DMS53 treated with DMSO at 0.1 percent for 48 hours (cell line): ENCODE results near the gene NPM1.
"Not testable (repeated sequence)": the region's sequence is repeated elsewhere in the genome, so short reads cannot be mapped to it uniquely, and the experiment has no call there.

Experiments used
- DNase-seq: peaks from one replicate; lab custom pipeline; 2025; ENCODE audit not compliant: unreplicated experiment; lab: John Stamatoyannopoulos, UW

NPM1 gene

GRCh38 chr5:171386006-171386671 lies 1.5 kb upstream of the NPM1 start:
- DNase-seq = no peak

- DNase-seq = peak; percentile 48
Measured at GRCh38 chr5:171386861-171387344, 746 bp upstream of the NPM1 start.

- DNase-seq = peak; percentile 32
Measured at GRCh38 chr5:171387970-171388815, 544 bp downstream of the NPM1 start.

- DNase-seq = no peak
Measured at GRCh38 chr5:171388816-171389168, 1.1 kb downstream of the NPM1 start.

GRCh38 chr5:171390883-171391677 lies 3.4 kb downstream of the NPM1 start:
- DNase-seq = no peak

- no peak for DNase-seq
Measured at GRCh38 chr5:171391996-171392577, 4.4 kb downstream of the NPM1 start.

- no peak for DNase-seq
Measured at GRCh38 chr5:171392585-171393159, 5.0 kb downstream of the NPM1 start.

GRCh38 chr5:171395042-171395441 lies 7.4 kb downstream of the NPM1 start:
- no peak for DNase-seq

GRCh38 chr5:171396583-171396982 lies 8.9 kb downstream of the NPM1 start:
- not testable (repeated sequence) for DNase-seq

GRCh38 chr5:171397190-171397589 lies 9.5 kb downstream of the NPM1 start:
- DNase-seq = no peak

GRCh38 chr5:171397599-171397998 lies 9.9 kb downstream of the NPM1 start:
- no peak for DNase-seq

GRCh38 chr5:171398660-171399059 lies 11.0 kb downstream of the NPM1 start:
- not testable (repeated sequence) for DNase-seq

GRCh38 chr5:171400169-171400568 lies 12.5 kb downstream of the NPM1 start:
- no peak for DNase-seq

GRCh38 chr5:171401167-171401947 lies 13.7 kb downstream of the NPM1 start:
- DNase-seq = no peak

GRCh38 chr5:171402751-171403150 lies 15.1 kb downstream of the NPM1 start:
- not testable (repeated sequence) for DNase-seq

GRCh38 chr5:171405615-171406014 lies 18.0 kb downstream of the NPM1 start:
- DNase-seq = no peak

GRCh38 chr5:171407234-171407633 lies 19.6 kb downstream of the NPM1 start:
- DNase-seq = no peak

GRCh38 chr5:171409164-171410136 lies 21.8 kb downstream of the NPM1 start:
- no peak for DNase-seq

- no peak for DNase-seq
Measured at GRCh38 chr5:171410181-171410580, 22.5 kb downstream of the NPM1 start.
